Activated T-cell treated with anti-CD3 and anti-CD28 coated beads for 4 hours (primary cell): ENCODE measurements around the gene GJB5.
"Not testable (repeated sequence)": the region's sequence is repeated elsewhere in the genome, so short reads cannot be mapped to it uniquely, and the experiment has no call there.

ENCODE experiments used
- DNase-seq: peaks from one replicate; pipeline ENCODE4 v3.0.0-alpha.2; 2020

The GJB5 gene

GRCh38 chr1:34746101-34746500, 8.7 kb upstream of the GJB5 start:
- no peak for DNase-seq

GRCh38 chr1:34746785-34747637, 7.8 kb upstream of the GJB5 start:
- DNase-seq: no peak

- no peak for DNase-seq
Observed at GRCh38 chr1:34747638-34747941, 7.3 kb upstream of the GJB5 start.

- no peak for DNase-seq
Observed at GRCh38 chr1:34749992-34750391, 4.9 kb upstream of the GJB5 start.

GRCh38 chr1:34750610-34751009, 4.2 kb upstream of the GJB5 start:
- no peak for DNase-seq

- no peak for DNase-seq
Observed at GRCh38 chr1:34753163-34753562, 1.7 kb upstream of the GJB5 start.

- DNase-seq: no peak
Observed at GRCh38 chr1:34755961-34756360, 1.1 kb downstream of the GJB5 start.

- DNase-seq: no peak
Observed at GRCh38 chr1:34757386-34757785, 2.5 kb downstream of the GJB5 start.

- DNase-seq: no peak
Observed at GRCh38 chr1:34758751-34759150, 3.9 kb downstream of the GJB5 start.

- DNase-seq: no peak
Observed at GRCh38 chr1:34759503-34760357, 4.9 kb downstream of the GJB5 start, which contains the start of gene GJB4. Gene GJB4, plus strand, starts transcription at chr1:34759740. Its CDS starts 1,515 bp downstream, at chr1:34761255.

GRCh38 chr1:34761176-34761761, 6.4 kb downstream of the GJB5 start:
- DNase-seq: no peak

- DNase-seq: no peak
Observed at GRCh38 chr1:34761776-34762307, 7.0 kb downstream of the GJB5 start.

- no peak for DNase-seq
Observed at GRCh38 chr1:34762474-34763141, 7.8 kb downstream of the GJB5 start.

- DNase-seq: no peak
Observed at GRCh38 chr1:34763142-34763781, 8.4 kb downstream of the GJB5 start.

GRCh38 chr1:34768856-34769255, 14.0 kb downstream of the GJB5 start:
- DNase-seq: no peak

- no peak for DNase-seq
Observed at GRCh38 chr1:34770891-34771504, 16.2 kb downstream of the GJB5 start.

GRCh38 chr1:34771573-34772371, 16.9 kb downstream of the GJB5 start:
- DNase-seq: no peak

GRCh38 chr1:34773114-34773513, 18.3 kb downstream of the GJB5 start:
- DNase-seq: not testable (repeated sequence)

- DNase-seq: no peak
Observed at GRCh38 chr1:34774957-34775356, 20.1 kb downstream of the GJB5 start.

- no peak for DNase-seq
Observed at GRCh38 chr1:34776911-34777310, 22.1 kb downstream of the GJB5 start.
